ENCODE measurements around the gene ABCA4.

GRCh38 chr1:94142583-94142982 lies 21.6 kb upstream of the ABCA4 start:
- TF ChIP-seq CTCF (IDR thresholded peaks at IDR 0.05 in 2 of 3, conservative IDR thresholded peaks at IDR 0.05 in 1 of 3; ENCODE audit: borderline replicate concordance in 1 of 3, insufficient read depth in 1 of 3, low read depth in 2 of 3, low read length in 2 of 3) = no peak
- no peak for TF ChIP-seq SRF (IDR thresholded peaks at IDR 0.05; ENCODE audit: low read depth)
- no peak for TF ChIP-seq EZH2 (IDR thresholded peaks at IDR 0.05)
- TF ChIP-seq ZNF274 (IDR thresholded peaks at IDR 0.05; ENCODE audit: low read depth, low read length) = no peak
- no peak for TF ChIP-seq CBX3 (IDR thresholded peaks at IDR 0.05; ENCODE audit: low read depth)
- TF ChIP-seq ATF3 (IDR thresholded peaks at IDR 0.05) = no peak
- TF ChIP-seq JUND (IDR thresholded peaks at IDR 0.05) = no peak
- no peak for TF ChIP-seq CEBPB (IDR thresholded peaks at IDR 0.05; ENCODE audit: low read depth)
- TF ChIP-seq POLR2AphosphoS5 (IDR thresholded peaks at IDR 0.05; ENCODE audit: low read depth, low read length) = no peak
